K562 (cell line): ENCODE results near the gene ZCCHC4. TPM values are rescaled to one million over a fixed set of nuclear protein-coding genes. Genes with fewer than 3 reads are reported as not detected.

Experiments used
- ATAC-seq: fragments of 200-7000 bp; cut with Tn5 transposase; 3 replicates; pipeline ENCODE4 v1.9.1; 2020; ENCODE audit warnings: moderate library complexity
- BruUV-seq: library from RNA; stranded (reverse); fragments of 400-500 nt; replicated peaks from 2 replicates; lab custom pipeline; 2021; lab: Mats Ljungman, UMichigan
- CTCF ChIA-PET: fragments of 300-600 bp; formaldehyde crosslinking; extraction: SDS; loops from one replicate; lab custom pipeline; 2021; ENCODE audit warnings: low intra/inter-chr PET ratio; lab: Yijun Ruan, JAX
- POLR2A ChIA-PET: fragments of 300-600, 350-650 bp; sonication (Branson Sonifier 250); formaldehyde crosslinking; extraction: SDS; loops from one replicate; lab custom pipeline; 2021; ENCODE audit warnings: antibody characterized with exemption, inconsistent platforms; lab: Yijun Ruan, JAX
- DNase-seq, 4 experiments: peaks; one replicate each; pipeline versions ENCODE4 v3.0.0 to v3.0.0-alpha.2; 2011 to 2018; ENCODE audit warnings: low spot score in 3 of 4, mixed read lengths in 3 of 4; ENCODE audit errors: extremely low read depth in 1 of 4
- FAIRE-seq: peaks from 2 replicates; lab custom pipeline; 2011; peaks lifted over from hg19 to GRCh38; lab: Jason Lieb, UNC
- H2AFZ ChIP-seq: 2 replicates; pipeline ENCODE4 v1.6.0; 2011; ENCODE audit warnings: low read depth, low read length, control low read depth, inconsistent platforms
- H3K27ac ChIP-seq: fragments of 200-600 bp; 3 replicates; pipeline ENCODE4 v1.8.0; 2011; ENCODE audit warnings: low read depth, mild to moderate bottlenecking, control low read depth, inconsistent platforms, low read length, moderate library complexity, mixed read lengths; ENCODE audit errors: extremely low read depth
- H3K27me3 ChIP-seq, 2 experiments: fragments of 300-600 bp in 1 of 2; 2 replicates in 1 of 2; 3 replicates in 1 of 2; pipeline versions ENCODE4 v1.6.0 to v1.8.0; 2011; ENCODE audit warnings: inconsistent platforms in 2 of 2, low read length in 2 of 2, mild to moderate bottlenecking in 1 of 2, mixed read lengths in 1 of 2, moderate library complexity in 1 of 2; ENCODE audit not compliant: control insufficient read depth in 2 of 2, insufficient read depth in 2 of 2
- H3K36me3 ChIP-seq: fragments of 300-600 bp; 3 replicates; pipeline ENCODE4 v1.8.0; 2011; ENCODE audit warnings: mild to moderate bottlenecking, low read length, inconsistent platforms; ENCODE audit not compliant: control insufficient read depth, insufficient read depth
- H3K4me1 ChIP-seq, 2 experiments: fragments of 200-600 bp in 1 of 2; replicated peaks in 1 of 2; 2 replicates in 1 of 2; 3 replicates in 1 of 2; pipeline versions ENCODE4 v1.5.1 to v1.8.0; 2011; ENCODE audit warnings: inconsistent platforms in 2 of 2, low read length in 2 of 2, mild to moderate bottlenecking in 1 of 2, mixed read lengths in 1 of 2, moderate library complexity in 1 of 2; ENCODE audit not compliant: control insufficient read depth in 2 of 2, insufficient read depth in 2 of 2
- H3K4me2 ChIP-seq: 2 replicates; pipeline ENCODE4 v1.6.1; 2011; ENCODE audit warnings: low read length, control low read depth, inconsistent platforms, mixed read lengths; ENCODE audit not compliant: insufficient read depth
- H3K4me3 ChIP-seq: fragments of 200-600 bp; sonication (generic), shearing (Covaris generic); 2 replicates; pipeline ENCODE4 v1.5.1; 2016; ENCODE audit warnings: control low read depth, inconsistent platforms
- H3K79me2 ChIP-seq: fragments of 200-600 bp; 3 replicates; pipeline ENCODE4 v1.8.0; 2011; ENCODE audit warnings: low read length, inconsistent platforms; ENCODE audit not compliant: control insufficient read depth, insufficient read depth
- H3K9ac ChIP-seq, 2 experiments: 2 replicates each; pipeline versions ENCODE4 v1.6.0 to v1.6.1; 2011; ENCODE audit warnings: low read depth in 2 of 2, low read length in 2 of 2, control low read depth in 1 of 2, inconsistent platforms in 1 of 2, mild to moderate bottlenecking in 1 of 2, mixed read lengths in 1 of 2; ENCODE audit not compliant: insufficient read depth in 1 of 2
- H3K9me1 ChIP-seq: one replicate; pipeline ENCODE4 v1.6.0; 2011; ENCODE audit warnings: inconsistent platforms, mild to moderate bottlenecking, low read length, moderate library complexity; ENCODE audit not compliant: control insufficient read depth, insufficient read depth
- H3K9me3 ChIP-seq: replicated peaks from 2 replicates; pipeline ENCODE4 v1.5.1; 2011; ENCODE audit warnings: low read depth, low read length, inconsistent platforms; ENCODE audit not compliant: control insufficient read depth, insufficient read depth
- H4K20me1 ChIP-seq: replicated peaks from 2 replicates; pipeline ENCODE4 v1.6.1; 2011; ENCODE audit warnings: low read length, inconsistent platforms, mixed read lengths; ENCODE audit not compliant: control insufficient read depth, insufficient read depth
- CREB1 ChIP-seq, 2 experiments: sonication (generic) in 1 of 2; formaldehyde crosslinking in 1 of 2; IDR thresholded peaks; 2 replicates each; pipeline versions ENCODE4 v1.6.1 to v1.8.0; 2012 to 2022; ENCODE audit warnings: inconsistent platforms in 1 of 2, mild to moderate bottlenecking in 1 of 2, missing genetic modification reagents in 1 of 2, moderate library complexity in 1 of 2
- DACH1 ChIP-seq: fragments of 450-650 bp; IDR thresholded peaks from 2 replicates; pipeline ENCODE4 v1.6.1; 2018; ENCODE audit not compliant: partially characterized antibody
- E2F5 ChIP-seq: sonication (generic); formaldehyde crosslinking; IDR thresholded peaks from 2 replicates; pipeline ENCODE4 v1.8.0; 2022; ENCODE audit warnings: mild to moderate bottlenecking, missing genetic modification reagents
- IFI16 ChIP-seq: fragments of 250-450 bp; sonication (Bioruptor Pico); IDR thresholded peaks from 2 replicates; pipeline ENCODE4 v2.1.2; 2022; ENCODE audit warnings: mild to moderate bottlenecking, inconsistent platforms
- PRPF4 ChIP-seq: fragments of 200-400 bp; formaldehyde crosslinking; IDR thresholded peaks from one replicate; pipeline ENCODE4 v1.6.1; 2017; ENCODE audit warnings: low read length, low read depth, mild to moderate bottlenecking; ENCODE audit not compliant: insufficient read depth, poor library complexity, severe bottlenecking
- SAP30 ChIP-seq: fragments of 200-600 bp; sonication (generic); IDR thresholded peaks from 2 replicates; pipeline ENCODE4 v1.6.1; 2012; ENCODE audit warnings: borderline replicate concordance, low read depth, mild to moderate bottlenecking, moderate library complexity, low read length, control low read depth, inconsistent platforms; ENCODE audit not compliant: insufficient read depth, poor library complexity, severe bottlenecking
- TFAP4 ChIP-seq: sonication (generic); formaldehyde crosslinking; IDR thresholded peaks from 2 replicates; pipeline ENCODE4 v1.8.0; 2022; ENCODE audit warnings: missing genetic modification reagents, mild to moderate bottlenecking, moderate library complexity, borderline replicate concordance
- THRB ChIP-seq: fragments of 450-650 bp; formaldehyde crosslinking; conservative IDR thresholded peaks from 2 replicates; pipeline ENCODE4 v1.4.0; 2022; ENCODE audit warnings: mild to moderate bottlenecking, missing genetic modification characterization
- ZNF217 ChIP-seq: sonication (generic); formaldehyde crosslinking; IDR thresholded peaks from 2 replicates; pipeline ENCODE4 v1.8.0; 2022; ENCODE audit warnings: mild to moderate bottlenecking, missing genetic modification reagents
- ZNF3 ChIP-seq: fragments of 250-450 bp; sonication (Bioruptor Pico); IDR thresholded peaks from 2 replicates; pipeline ENCODE4 v1.5.0; 2021; ENCODE audit warnings: mild to moderate bottlenecking, moderate library complexity
- ZNF398 ChIP-seq: fragments of 250-450 bp; sonication (Bioruptor Pico); IDR thresholded peaks from 2 replicates; pipeline ENCODE4 v1.8.0; 2021; ENCODE audit warnings: moderate library complexity, mild to moderate bottlenecking, inconsistent platforms
- ZNF445 ChIP-seq: fragments of 250-450 bp; sonication (Bioruptor Pico); IDR thresholded peaks from 2 replicates; pipeline ENCODE4 v1.4.0; 2020; ENCODE audit warnings: low read depth, mild to moderate bottlenecking, moderate library complexity
- ZNF512 ChIP-seq: IDR thresholded peaks from 2 replicates; pipeline ENCODE4 v1.6.1; 2016; ENCODE audit warnings: missing genetic modification characterization, missing compliant biosample characterization
- WGBS: fragments of 100-300 bp; shearing (Covaris generic); methylation state at CpG from one replicate; pipeline ENCODE4 v1.1.6; 2016; ENCODE audit warnings: low coverage, mixed read lengths; ENCODE audit not compliant: insufficient coverage; ENCODE audit errors: missing lambda C conversion rate; 5-methylcytosine and 5-hydroxymethylcytosine counted together
- in situ Hi-C: fragments of 300-500 bp; cut with MboI; formaldehyde crosslinking; loops from 4 replicates; pipeline ENCODE4 v1.15.0; 2018; ENCODE audit warnings: inconsistent platforms, mixed read lengths
- intact Hi-C: fragments of 100-400 bp; cut with micrococcal nuclease; formaldehyde crosslinking; loops from 2 replicates; pipeline ENCODE4 v1.14.2; 2022
- polyA plus RNA-seq, 8 experiments: library from polyadenylated mRNA; depleted of rRNA in 4 of 8; stranded (reverse) in 5 of 8; unstranded in 3 of 8; fragments of >200 nt; fragmentation: Nextera tagmentation in 2 of 8; fragmentation: Illumina TruSeq in 1 of 8; extraction: Ambion mirVana in 2 of 8; extraction: Trizol in 1 of 8; gene quantifications; 2 replicates each; pipeline versions ENCODE4 v1.2.1 to v1.2.3, GENCODE V29; 2011 to 2014; ENCODE audit warnings: inconsistent platforms in 1 of 8, missing spikeins in 1 of 8
- total RNA-seq, 7 experiments: library from RNA; depleted of rRNA in 6 of 7; stranded (reverse); fragments of >200 nt in 6 of 7; fragmentation: Illumina TruSeq in 2 of 7; extraction: Trizol in 2 of 7; gene quantifications; 2 replicates each; pipeline versions ENCODE4 v1.2.1 to v1.2.3, GENCODE V29; 2011 to 2021; ENCODE audit warnings: low replicate concordance in 1 of 7

Gene ZCCHC4
- total and polyA plus RNA-seq, 9 of the 15 experiments (the other 6 are each of a cell fraction or from before 2014, with no cell fraction given) = 5.3 to 26.1 (median 15.2) TPM

- H3K27ac ChIP-seq = no peak overlapping the region
- no peaks in the 10 kb centered on the region for H4K20me1 ChIP-seq
- H3K9me3 ChIP-seq = no peaks in the 10 kb centered on the region
- no TSS peak for BruUV-seq
- no peak overlapping the region for H2AFZ ChIP-seq
- H3K9ac ChIP-seq = no peak overlapping the region
- H3K79me2 ChIP-seq = no peaks in the 10 kb centered on the region
- H3K4me2 ChIP-seq = no peak overlapping the region
- intact Hi-C loops (no loop called here), in situ Hi-C loops (no loop called here)
- WGBS = 87% methylated on average over 3 of the region's 3 CpGs
- peaks cover 38% of the 10 kb centered on the region for H3K36me3 ChIP-seq
- no peaks in the 10 kb centered on the region for H3K27me3 ChIP-seq
- no peak for FAIRE-seq
- DNase-seq = no peak
- H3K4me3 ChIP-seq = no peak overlapping the region
- H3K4me1 ChIP-seq = no peaks in the 10 kb centered on the region
- POLR2A ChIA-PET = interaction anchor here (1.1 kb wide), 1 partner anchor 15 kb away, joined by 4 read pairs; no protein-coding TSS in a partner anchor
- H3K9me1 ChIP-seq = no peaks in the 10 kb centered on the region
- CTCF ChIA-PET = no interaction called here
- ATAC-seq = no peak
- TF ChIP-seq TFAP4 (CRISPR knock-in tag) (no peak), ZNF3 (CRISPR knock-in tag) (no peak), THRB (CRISPR knock-in tag) (no peak), SAP30 (no peak), DACH1 (no peak), IFI16 (no peak), ZNF217 (no peak), CREB1 (IDR thresholded peaks at IDR 0.05) (no peak), CREB1 (CRISPR knock-in tag; IDR thresholded peaks at IDR 0.05) (no peak), PRPF4 (no peak), ZNF445 (CRISPR knock-in tag) (no peak), ZNF398 (CRISPR knock-in tag) (no peak), E2F5 (CRISPR knock-in tag) (no peak), ZNF512 (no peak)
These were observed 9.1 kb downstream of the ZCCHC4 start for GRCh38 chr4:25321703-25322102.
